Neural crest cell (in vitro differentiated cells): Measurements from ENCODE around the gene PIGZ. TPM values are rescaled to one million over a fixed set of nuclear protein-coding genes. Genes with fewer than 3 reads are reported as not detected.
A peak's percentile ranks its signal among the peaks of the same experiment; 100 is the strongest.

ENCODE experiments used
- DNase-seq: peaks from one replicate; pipeline ENCODE4 v3.0.0; 2021; ENCODE audit warnings: low read depth, mixed read lengths, low spot score
- H3K27ac Mint-ChIP-seq: one replicate; pipeline ENCODE4 v1.8.0; 2021; ENCODE audit warnings: mild to moderate bottlenecking, mixed read lengths; ENCODE audit not compliant: unreplicated experiment
- H3K27me3 Mint-ChIP-seq: 2 replicates; pipeline ENCODE4 v1.8.0; 2021; ENCODE audit warnings: low read depth, mild to moderate bottlenecking, mixed read lengths
- H3K36me3 Mint-ChIP-seq: 2 replicates; pipeline ENCODE4 v1.8.0; 2021; ENCODE audit warnings: low read depth, mild to moderate bottlenecking, mixed read lengths
- H3K4me1 Mint-ChIP-seq: 2 replicates; pipeline ENCODE4 v1.8.0; 2021; ENCODE audit warnings: mixed read lengths
- H3K4me3 Mint-ChIP-seq: one replicate; pipeline ENCODE4 v1.8.0; 2021; ENCODE audit warnings: mild to moderate bottlenecking, mixed read lengths
- H3K9me3 Mint-ChIP-seq: 2 replicates; pipeline ENCODE4 v1.8.0; 2021; ENCODE audit warnings: mixed read lengths
- total RNA-seq: library from RNA; stranded (reverse); gene quantifications from 2 replicates; pipeline ENCODE4 v1.2.1, GENCODE V29; 2021
- TF ChIP-seq, protein P1 (sequence below): fragments of 200-600 bp; sonication (generic); conservative IDR thresholded peaks from 2 replicates; pipeline ENCODE4 v1.5.0; 2021; ENCODE audit warnings: antibody characterized with exemption, mild to moderate bottlenecking

The PIGZ gene
- total RNA-seq, 1 donor from 2014 or later = 1.9 TPM

DNA sequence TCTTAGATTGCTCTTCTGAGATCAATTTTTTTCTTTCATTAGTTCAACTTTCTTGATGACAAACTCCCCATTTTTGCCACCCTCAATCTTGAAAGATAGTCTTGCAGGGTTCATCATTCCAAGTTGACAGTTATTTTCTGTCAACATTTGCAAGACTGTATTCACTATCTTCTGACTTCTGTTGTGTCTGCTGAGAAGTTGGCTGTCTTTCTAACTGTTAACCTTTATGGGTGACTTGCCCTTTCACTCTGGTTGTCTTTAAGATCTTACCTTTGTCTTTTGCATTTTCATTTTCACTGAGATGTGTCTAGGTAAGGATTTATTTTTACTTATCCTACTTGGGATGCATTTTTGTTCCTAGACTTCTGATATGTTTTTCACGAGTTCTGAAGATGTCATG lies 14.6 kb upstream of the PIGZ start:
- Mint-ChIP-seq H3K4me1 (peaks cover 7% of the 10 kb centered on the region), H3K27ac (no peak overlapping the region), H3K27me3 (no peaks in the 10 kb centered on the region), H3K9me3 (peaks cover 9% of the 10 kb centered on the region), H3K4me3 (no peak overlapping the region), H3K36me3 (peaks cover 9% of the 10 kb centered on the region)
- TF ChIP-seq, protein P1, sequence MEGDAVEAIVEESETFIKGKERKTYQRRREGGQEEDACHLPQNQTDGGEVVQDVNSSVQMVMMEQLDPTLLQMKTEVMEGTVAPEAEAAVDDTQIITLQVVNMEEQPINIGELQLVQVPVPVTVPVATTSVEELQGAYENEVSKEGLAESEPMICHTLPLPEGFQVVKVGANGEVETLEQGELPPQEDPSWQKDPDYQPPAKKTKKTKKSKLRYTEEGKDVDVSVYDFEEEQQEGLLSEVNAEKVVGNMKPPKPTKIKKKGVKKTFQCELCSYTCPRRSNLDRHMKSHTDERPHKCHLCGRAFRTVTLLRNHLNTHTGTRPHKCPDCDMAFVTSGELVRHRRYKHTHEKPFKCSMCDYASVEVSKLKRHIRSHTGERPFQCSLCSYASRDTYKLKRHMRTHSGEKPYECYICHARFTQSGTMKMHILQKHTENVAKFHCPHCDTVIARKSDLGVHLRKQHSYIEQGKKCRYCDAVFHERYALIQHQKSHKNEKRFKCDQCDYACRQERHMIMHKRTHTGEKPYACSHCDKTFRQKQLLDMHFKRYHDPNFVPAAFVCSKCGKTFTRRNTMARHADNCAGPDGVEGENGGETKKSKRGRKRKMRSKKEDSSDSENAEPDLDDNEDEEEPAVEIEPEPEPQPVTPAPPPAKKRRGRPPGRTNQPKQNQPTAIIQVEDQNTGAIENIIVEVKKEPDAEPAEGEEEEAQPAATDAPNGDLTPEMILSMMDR = no peak
- no peak for DNase-seq

DNA sequence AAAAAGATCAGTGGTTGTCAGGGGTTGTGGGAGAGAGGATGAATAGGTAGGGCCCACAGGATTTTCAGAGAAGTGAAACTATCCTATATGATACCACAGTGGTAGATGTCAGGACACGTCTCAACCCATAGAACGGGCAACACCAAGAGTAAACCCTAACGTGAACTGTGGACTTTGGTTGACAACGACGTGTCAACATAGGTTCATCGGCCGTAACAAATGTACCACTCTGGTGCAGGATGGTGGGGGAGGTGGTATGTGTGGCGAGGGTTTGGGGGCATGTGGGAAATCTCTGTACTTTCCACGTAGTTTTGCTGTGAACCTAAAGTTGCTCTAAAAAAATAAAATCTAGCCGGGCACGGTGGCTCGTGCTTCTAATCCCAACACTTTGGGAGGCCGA lies 13.0 kb upstream of the PIGZ start:
- H3K4me1 Mint-ChIP-seq = peaks cover 7% of the 10 kb centered on the region
- H3K9me3 Mint-ChIP-seq = peaks cover 9% of the 10 kb centered on the region
- H3K27ac Mint-ChIP-seq = no peak overlapping the region
- DNase-seq = no peak
- H3K27me3 Mint-ChIP-seq = no peaks in the 10 kb centered on the region
- no peak overlapping the region for H3K4me3 Mint-ChIP-seq
- TF ChIP-seq, protein P1 = no peak
- H3K36me3 Mint-ChIP-seq = peaks cover 9% of the 10 kb centered on the region

DNA sequence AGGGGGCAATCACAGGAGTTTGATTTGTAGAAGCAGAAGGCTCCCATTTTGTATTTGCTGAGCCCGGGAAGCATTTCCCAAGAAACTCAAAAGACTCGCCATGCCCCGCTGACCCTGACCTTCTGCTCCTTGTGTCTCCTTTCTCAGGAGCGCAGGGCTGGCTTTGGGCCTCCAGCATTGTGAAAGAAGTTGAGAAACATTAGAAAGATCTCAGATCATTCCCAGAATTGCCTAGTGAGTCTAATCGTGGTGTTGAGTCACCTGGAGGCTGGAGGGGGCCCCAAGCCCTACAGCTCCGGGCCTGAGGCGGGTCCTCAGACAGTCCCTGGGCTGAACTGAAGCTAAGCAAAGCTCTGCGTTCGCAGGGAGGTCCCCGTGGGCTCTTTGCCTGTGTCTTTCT lies 10.9 kb upstream of the PIGZ start:
- Mint-ChIP-seq H3K4me1 (peaks cover 7% of the 10 kb centered on the region), H3K4me3 (no peak overlapping the region), H3K9me3 (peaks cover 9% of the 10 kb centered on the region), H3K36me3 (peaks cover 9% of the 10 kb centered on the region), H3K27me3 (no peaks in the 10 kb centered on the region), H3K27ac (no peak overlapping the region)
- DNase-seq = no peak
- TF ChIP-seq, protein P1 = no peak

DNA sequence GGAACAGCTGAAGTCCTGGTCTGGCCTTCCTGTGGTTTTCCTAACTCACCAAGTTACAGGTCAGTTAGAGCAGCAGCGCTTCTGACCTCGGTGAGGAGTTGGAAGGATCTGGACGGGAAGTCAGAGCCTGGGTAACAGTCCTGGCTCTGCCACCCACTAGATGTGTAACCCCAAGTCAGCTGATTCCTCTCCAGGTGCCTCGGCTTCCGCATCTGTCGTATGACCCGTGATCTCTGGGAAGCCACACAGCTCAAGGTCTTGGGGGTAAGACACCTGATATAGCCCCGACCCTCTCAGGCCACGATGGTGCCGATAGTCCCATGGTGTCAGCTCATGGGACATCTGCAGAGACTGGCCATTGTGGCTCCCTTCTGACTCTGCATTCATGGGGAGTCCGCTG lies 8.3 kb upstream of the PIGZ start:
- TF ChIP-seq, protein P1 = no peak

DNA sequence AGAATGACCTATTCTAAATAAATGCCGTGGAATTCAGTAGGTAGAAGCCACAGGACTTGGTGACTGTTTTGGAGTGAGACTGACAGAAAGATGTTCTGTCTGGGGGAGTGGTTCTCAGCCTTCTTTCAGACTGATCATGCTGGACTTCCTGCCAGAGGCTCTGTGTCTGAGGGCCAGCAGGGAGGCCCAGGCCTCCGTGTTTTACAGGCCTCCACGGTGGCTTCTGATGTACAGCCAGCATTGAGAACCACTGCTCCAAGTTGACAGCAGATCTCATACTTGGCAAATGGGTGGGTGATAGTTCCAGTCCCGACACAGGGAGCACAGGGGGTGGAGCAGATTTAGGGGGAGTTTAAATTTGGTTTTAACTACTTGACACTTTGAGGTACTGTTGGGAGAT lies 6.7 kb upstream of the PIGZ start:
- Mint-ChIP-seq H3K4me3 (no peak overlapping the region), H3K9me3 (no peaks in the 10 kb centered on the region), H3K27me3 (peaks cover 13% of the 10 kb centered on the region), H3K27ac (peak overlapping the region; percentile 31), H3K4me1 (peaks cover 7% of the 10 kb centered on the region), H3K36me3 (peaks cover 2% of the 10 kb centered on the region)
- no peak for DNase-seq
- TF ChIP-seq, protein P1 = no peak

More for the DNA sequence above, 8.3 kb upstream of the PIGZ start:
- Mint-ChIP-seq H3K9me3 (peaks cover 5% of the 10 kb centered on the region), H3K36me3 (peaks cover 5% of the 10 kb centered on the region), H3K4me3 (no peak overlapping the region), H3K27ac (no peak overlapping the region), H3K4me1 (peaks cover 7% of the 10 kb centered on the region), H3K27me3 (no peaks in the 10 kb centered on the region)
- DNase-seq = no peak

DNA sequence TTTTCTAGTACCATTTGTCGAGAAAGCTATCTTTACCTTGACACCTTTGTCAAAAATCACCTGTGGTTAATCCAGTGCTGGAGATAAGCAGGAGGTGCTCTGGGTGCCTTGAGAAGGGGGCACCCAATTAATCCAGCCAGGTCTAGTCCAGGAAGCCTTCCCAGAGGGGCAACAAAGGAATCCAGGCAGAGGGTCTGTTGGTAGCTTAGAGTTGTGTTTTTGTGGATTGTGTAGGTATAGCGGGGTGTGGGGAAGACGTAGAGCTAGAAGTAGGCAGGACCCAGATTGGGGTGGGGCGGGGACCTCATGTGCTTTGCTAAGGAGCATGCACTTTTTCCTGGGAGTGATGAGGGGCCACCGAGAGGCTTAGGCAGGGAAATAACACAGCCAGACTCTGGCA lies 6.0 kb upstream of the PIGZ start:
- Mint-ChIP-seq H3K27ac (no peak overlapping the region), H3K4me1 (peaks cover 7% of the 10 kb centered on the region), H3K27me3 (peaks cover 17% of the 10 kb centered on the region), H3K36me3 (peaks cover 2% of the 10 kb centered on the region), H3K4me3 (no peak overlapping the region), H3K9me3 (no peaks in the 10 kb centered on the region)
- DNase-seq = no peak
- TF ChIP-seq, protein P1 = no peak
